Subcutaneous abdominal adipose tissue (tissue), 5 donors: Measurements from ENCODE around the gene TCHH.
"Not testable (repeated sequence)": the region's sequence is repeated elsewhere in the genome, so short reads cannot be mapped to it uniquely, and the experiment has no call there.

Experiments used
- H3K27ac ChIP-seq: one replicate; pipeline ENCODE4 v1.7.0; 2013; ENCODE audit warnings: low read depth, mild to moderate bottlenecking, inconsistent platforms, low read length, moderate library complexity
- H3K27me3 ChIP-seq, 5 donors: one replicate each; pipeline ENCODE4 v1.7.0; 2013; ENCODE audit warnings: low read length in 5 of 5, inconsistent platforms in 1 of 5; ENCODE audit not compliant: control insufficient read depth in 5 of 5, insufficient read depth in 4 of 5
- H3K36me3 ChIP-seq, 5 donors: one replicate each; pipeline ENCODE4 v1.7.0; 2013; ENCODE audit warnings: low read length in 5 of 5; ENCODE audit not compliant: control insufficient read depth in 5 of 5, insufficient read depth in 5 of 5
- H3K4me1 ChIP-seq, 5 donors: one replicate each; pipeline ENCODE4 v1.7.0; 2013; ENCODE audit warnings: low read length in 5 of 5, mild to moderate bottlenecking in 3 of 5, moderate library complexity in 1 of 5; ENCODE audit not compliant: control insufficient read depth in 5 of 5, insufficient read depth in 5 of 5
- H3K4me3 ChIP-seq, 5 donors: one replicate each; pipeline ENCODE4 v1.7.0; 2013; ENCODE audit warnings: low read length in 5 of 5, low read depth in 1 of 5
- H3K9ac ChIP-seq, 5 donors: one replicate each; pipeline ENCODE4 v1.7.0; 2013; ENCODE audit warnings: low read length in 5 of 5, mild to moderate bottlenecking in 4 of 5, moderate library complexity in 3 of 5
- H3K9me3 ChIP-seq, 5 donors: one replicate each; pipeline ENCODE4 v1.7.0; 2013; ENCODE audit warnings: low read length in 5 of 5; ENCODE audit not compliant: control insufficient read depth in 5 of 5
- donor health status: healthy.
- donor health status: healthy.
- donor health status: healthy.
- donor health status: healthy.
- donor health status: healthy.

TCHH gene

DNA sequence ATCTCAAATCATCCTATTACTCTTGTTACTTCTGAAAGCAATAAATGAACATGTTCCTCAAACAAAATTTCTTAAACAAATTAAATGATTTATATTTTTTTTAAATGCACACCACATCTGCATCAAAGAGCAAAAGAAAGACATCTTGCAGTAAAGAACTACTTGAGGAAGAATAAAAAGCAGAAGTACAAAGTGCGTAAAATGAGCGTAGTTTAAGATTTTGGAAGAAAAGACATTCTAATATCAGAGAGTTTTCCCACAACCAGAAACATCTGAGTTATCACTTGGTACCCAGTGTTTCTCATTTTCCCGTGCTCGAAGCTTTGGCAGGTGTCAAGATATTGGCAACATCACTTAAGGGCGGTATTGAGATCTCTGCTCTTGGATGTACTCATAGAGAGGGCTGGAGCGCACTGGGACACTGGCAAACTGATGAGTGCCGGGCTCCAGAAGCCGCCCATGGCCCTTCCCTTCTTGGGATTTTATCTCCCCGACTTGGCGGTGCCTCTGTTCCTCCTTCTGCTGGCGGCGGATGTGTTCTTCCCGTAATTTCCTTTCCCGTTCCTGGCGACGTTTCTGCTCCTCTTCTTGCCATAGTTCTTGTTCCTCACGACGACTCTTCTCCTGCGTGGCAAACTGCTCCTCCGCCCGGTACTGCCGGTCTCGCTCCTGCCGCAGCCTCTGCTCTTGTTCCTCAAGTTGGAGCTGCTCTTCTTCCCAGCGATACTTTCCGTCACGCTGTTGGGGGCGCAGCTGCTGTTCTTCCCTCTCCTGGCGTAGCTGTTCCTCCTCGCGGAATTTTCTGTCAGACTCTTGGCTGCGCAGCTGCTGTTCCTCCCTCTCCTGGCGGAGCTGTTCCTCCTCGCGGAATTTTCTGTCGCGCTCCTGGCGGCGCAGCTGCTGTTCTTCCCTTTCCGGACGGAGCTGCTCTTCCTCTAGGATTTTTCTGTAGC is 7.9 kb downstream of the TCHH start:
- Histone ChIP-seq H3K4me1 (peaks cover 4 to 48% (median 39%) of the 10 kb centered on the region in 5 donors), H3K9ac (no peak overlapping the region), H3K9me3 (peaks cover 0 to 20% (median 13%) of the 10 kb centered on the region in 5 donors), H3K27ac (no peak overlapping the region), H3K4me3 (peak overlapping the region; percentile 5 to 73 (median 66)), H3K36me3 (no peaks in the 10 kb centered on the region), H3K27me3 (peaks cover 32 to 57% (median 50%) of the 10 kb centered on the region in 5 donors)

DNA sequence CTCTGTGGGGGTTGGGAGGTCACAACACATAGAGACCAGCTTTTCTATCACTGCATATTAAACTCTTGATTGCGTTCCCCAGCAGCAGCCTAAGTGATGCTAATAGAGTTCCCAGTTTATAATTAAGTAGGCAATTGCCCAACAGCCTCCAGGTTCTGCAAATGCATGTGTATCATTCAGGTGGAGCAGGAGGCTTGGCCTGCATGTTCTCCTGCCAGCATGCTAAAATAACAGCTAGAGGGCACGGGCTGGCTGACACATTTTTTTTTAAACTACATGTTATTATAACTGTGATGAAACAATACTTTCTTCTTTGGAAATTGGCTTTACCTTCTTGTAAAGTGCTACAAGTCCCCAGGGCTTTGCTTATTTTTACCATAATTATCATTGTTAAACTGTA is 10.4 kb downstream of the TCHH start:
- H3K36me3 ChIP-seq: no peaks in the 10 kb centered on the region
- H3K9me3 ChIP-seq: peaks cover 0 to 20% (median 13%) of the 10 kb centered on the region in 5 donors
- peaks cover 25 to 41% (median 38%) of the 10 kb centered on the region in 5 donors for H3K27me3 ChIP-seq
- H3K4me3 ChIP-seq: no peak overlapping the region
- H3K27ac ChIP-seq: no peak overlapping the region
- no peak overlapping the region for H3K9ac ChIP-seq
- peaks cover 0 to 24% (median 17%) of the 10 kb centered on the region in 5 donors for H3K4me1 ChIP-seq

DNA sequence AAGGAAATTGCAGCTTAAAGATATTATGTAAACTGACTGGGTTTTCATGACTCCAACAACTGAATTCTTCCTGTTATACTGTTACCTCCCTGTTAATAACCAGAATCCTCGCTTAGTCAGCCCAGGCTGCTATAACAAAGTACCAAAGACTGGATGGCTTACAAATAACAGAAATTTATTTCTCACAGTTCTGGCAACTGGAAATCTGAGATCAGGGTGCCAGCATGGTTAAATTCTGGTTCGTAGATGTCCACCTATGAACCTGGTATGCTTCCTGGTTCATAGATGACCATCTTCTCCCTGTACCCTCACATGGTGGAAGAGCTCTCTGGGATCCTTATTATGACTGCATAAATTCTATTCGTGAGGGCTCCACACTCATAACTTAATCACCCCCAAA is 18.3 kb downstream of the TCHH start:
- H3K4me3 ChIP-seq: no peak overlapping the region
- H3K36me3 ChIP-seq: no peaks in the 10 kb centered on the region
- peaks cover 8 to 17% (median 14%) of the 10 kb centered on the region in 5 donors for H3K9me3 ChIP-seq
- H3K9ac ChIP-seq: no peak overlapping the region
- H3K4me1 ChIP-seq: no peaks in the 10 kb centered on the region
- peaks cover 0 to 5% (median 3%) of the 10 kb centered on the region in 5 donors for H3K27me3 ChIP-seq
- no peak overlapping the region for H3K27ac ChIP-seq

DNA sequence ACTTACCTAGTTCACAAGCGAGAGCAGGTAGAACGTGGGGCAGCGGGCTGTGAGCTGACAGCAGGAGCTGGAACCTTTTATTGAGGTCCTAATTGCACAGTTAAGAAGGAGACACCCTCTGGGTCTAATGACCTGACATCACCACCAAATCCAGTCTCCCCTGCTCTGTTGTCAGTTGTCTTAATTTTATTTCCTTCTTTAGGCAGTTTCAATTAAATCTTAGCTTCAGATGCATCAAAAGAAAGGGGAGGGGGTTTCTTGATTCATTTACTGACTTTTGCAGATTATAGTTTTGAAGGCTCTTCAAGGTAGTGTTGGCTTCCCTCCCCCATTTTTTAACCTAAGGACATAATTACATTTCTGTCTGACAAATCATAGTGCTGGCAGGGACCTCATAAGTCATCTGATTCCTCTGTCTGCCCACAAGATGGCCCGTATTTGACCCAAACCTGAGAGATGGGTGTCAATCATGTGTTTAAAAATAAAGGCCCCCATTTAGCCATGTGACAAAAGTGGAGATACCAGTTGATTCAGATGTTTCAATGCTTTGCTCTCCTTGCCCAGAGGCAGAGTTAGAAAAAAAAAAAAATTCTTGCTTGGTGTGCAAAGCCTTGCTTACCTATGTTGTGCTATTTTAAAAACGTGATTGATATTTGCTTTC is 26.1 kb downstream of the TCHH start, which contains the start of gene TCHHL1:
Gene TCHHL1, minus strand, starts transcription at position 51 of the 661 bp plus-strand sequence. CDS start 921 bp downstream, outside the sequence.
- H3K9ac ChIP-seq: no peak within 1 kb of the TSS
- H3K4me1 ChIP-seq: peaks cover 0 to 5% (median 0%) of the 10 kb centered on the region in 5 donors
- H3K4me3 ChIP-seq: no peak within 1 kb of the TSS
- peaks cover 0 to 5% (median 3%) of the 10 kb centered on the region in 5 donors for H3K27me3 ChIP-seq
- no peak within 1 kb of the TSS for H3K27ac ChIP-seq
- peaks cover 4 to 7% (median 5%) of the 10 kb centered on the region in 5 donors for H3K9me3 ChIP-seq
- H3K36me3 ChIP-seq: no peaks in the 10 kb centered on the region

DNA sequence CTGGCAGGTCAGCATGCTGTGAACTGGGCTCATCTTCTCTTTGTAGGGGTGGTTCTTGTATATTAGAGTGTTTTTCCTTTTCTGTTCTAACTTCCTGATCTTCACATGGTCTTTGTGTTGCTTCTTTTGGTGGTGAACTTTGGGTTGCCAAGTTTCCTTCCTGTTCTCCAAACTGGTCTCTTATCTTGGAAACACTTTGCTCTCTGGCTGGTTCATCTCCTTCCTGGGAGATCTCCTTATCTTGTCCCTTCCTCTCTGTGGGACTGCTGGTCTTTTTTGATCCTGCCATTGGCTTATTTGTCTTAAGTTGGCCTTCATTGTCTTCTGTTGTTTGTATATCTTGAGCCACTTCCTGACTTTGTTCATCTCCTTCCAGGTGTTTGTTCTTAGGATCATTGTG is 28.5 kb downstream of the TCHH start:
- no peak overlapping the region for H3K4me3 ChIP-seq
- H3K4me1 ChIP-seq: peaks cover 0 to 5% (median 0%) of the 10 kb centered on the region in 5 donors
- peaks cover 0 to 5% (median 3%) of the 10 kb centered on the region in 5 donors for H3K27me3 ChIP-seq
- no peaks in the 10 kb centered on the region for H3K36me3 ChIP-seq
- H3K9ac ChIP-seq: no peak overlapping the region
- no peak overlapping the region for H3K27ac ChIP-seq
- no peaks in the 10 kb centered on the region for H3K9me3 ChIP-seq

DNA sequence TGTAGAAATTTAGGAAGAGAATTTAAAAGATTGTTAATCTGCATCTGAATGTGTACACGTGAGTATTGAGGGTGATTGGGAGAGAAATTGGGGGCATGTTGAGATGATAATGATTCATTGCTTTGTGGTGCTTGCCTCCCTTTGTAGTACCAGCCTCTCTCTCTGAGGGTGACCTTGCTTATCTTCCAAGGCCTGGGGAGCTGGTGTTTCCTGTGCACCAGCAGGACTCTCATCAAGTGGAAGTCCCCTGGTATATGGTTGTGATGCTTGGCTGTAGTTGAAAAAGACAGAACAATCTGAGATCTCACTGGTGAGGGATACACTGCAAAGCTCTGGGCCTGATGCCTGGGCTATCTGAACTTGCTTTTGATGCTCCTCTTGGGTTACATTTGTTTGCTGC is 30.4 kb downstream of the TCHH start:
- no peaks in the 10 kb centered on the region for H3K9me3 ChIP-seq
- H3K9ac ChIP-seq: no peak overlapping the region
- no peaks in the 10 kb centered on the region for H3K36me3 ChIP-seq
- no peak overlapping the region for H3K27ac ChIP-seq
- no peak overlapping the region for H3K4me3 ChIP-seq
- no peaks in the 10 kb centered on the region for H3K4me1 ChIP-seq
- peaks cover 0 to 5% (median 3%) of the 10 kb centered on the region in 5 donors for H3K27me3 ChIP-seq

DNA sequence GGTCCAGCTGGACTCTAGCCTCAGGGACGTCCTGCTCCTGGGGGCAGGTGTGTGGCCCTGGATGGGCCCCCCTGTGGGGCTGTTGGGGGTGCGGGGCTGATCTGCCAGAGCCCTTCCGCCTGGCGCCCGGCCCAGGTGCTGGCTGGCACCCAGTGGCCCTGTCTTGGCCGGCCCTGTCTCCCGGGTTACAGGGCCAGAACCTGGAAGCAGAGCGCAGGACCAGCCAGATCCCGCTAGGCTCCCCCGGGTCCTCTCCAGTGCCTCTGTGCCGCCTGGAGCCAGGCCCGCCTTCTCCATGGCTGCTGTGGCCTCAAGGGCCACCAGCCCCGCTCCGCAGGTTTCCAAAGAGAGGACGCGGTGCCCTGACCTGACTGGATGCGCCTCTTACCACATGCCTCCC is 34.2 kb downstream of the TCHH start:
- not testable (repeated sequence) for H3K9me3 ChIP-seq, H3K27ac ChIP-seq, H3K9ac ChIP-seq, H3K36me3 ChIP-seq, H3K4me1 ChIP-seq, H3K27me3 ChIP-seq, H3K4me3 ChIP-seq

DNA sequence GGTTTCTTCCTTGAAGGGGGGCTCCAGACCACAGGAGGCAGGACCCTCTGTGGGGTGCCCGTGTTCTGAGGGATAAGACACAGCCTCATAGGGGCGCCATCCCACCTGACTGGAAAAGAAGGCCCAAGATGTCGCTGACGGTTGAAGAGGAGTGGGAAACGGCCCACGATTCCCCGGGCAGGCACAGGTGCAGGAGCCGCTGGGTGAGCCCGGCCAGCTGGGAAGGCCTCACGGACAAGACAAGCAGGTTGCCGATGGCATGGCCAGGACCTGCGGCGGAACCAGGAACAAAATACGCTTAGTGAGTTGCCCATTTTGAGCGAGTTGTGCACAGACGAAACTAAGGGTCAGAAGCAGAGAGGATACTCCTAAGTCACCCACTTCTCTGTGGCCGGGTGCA is 34.8 kb downstream of the TCHH start:
- H3K9ac ChIP-seq, H3K9me3 ChIP-seq, H3K4me1 ChIP-seq, H3K27ac ChIP-seq, H3K4me3 ChIP-seq, H3K27me3 ChIP-seq, H3K36me3 ChIP-seq: not testable (repeated sequence)

DNA sequence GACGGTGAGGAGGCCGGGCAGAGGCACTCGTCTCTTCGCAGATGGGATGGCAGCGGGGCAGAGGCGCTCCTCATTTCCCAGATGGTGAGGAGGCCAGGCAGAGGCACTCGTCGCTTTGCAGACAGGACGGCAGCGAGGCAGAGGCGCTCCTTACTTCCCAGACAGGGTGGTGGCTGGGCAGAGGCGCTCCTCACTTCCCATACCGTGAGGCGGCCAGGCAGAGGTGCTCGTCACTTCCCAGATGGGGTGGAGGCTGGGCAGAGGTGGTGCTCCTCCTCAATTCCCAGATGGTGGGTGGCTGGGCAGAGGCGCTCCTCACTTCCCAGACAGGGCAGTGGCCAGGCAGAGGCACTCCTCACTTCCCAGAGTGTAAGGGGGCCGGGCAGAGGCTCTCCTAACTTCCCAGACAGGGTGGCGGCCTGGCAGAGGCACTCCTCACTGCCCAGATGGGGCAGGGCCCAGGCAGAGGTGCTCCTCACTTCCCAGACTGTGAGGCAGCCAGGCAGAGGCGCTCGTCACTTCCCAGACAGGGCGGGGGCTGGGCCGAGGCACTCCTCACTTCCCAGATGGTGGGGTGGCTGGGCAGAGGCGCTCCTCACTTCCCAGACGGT is 36.3 kb downstream of the TCHH start:
- H3K36me3 ChIP-seq: no peaks in the 10 kb centered on the region
- no peaks in the 10 kb centered on the region for H3K4me1 ChIP-seq
- no peaks in the 10 kb centered on the region for H3K27me3 ChIP-seq
- H3K4me3 ChIP-seq: no peak overlapping the region
- no peak overlapping the region for H3K9ac ChIP-seq
- H3K9me3 ChIP-seq: no peaks in the 10 kb centered on the region
- no peak overlapping the region for H3K27ac ChIP-seq
